ENCODE data around the gene SOAT1.
"Not testable (repeated sequence)": the region's sequence is repeated elsewhere in the genome, so short reads cannot be mapped to it uniquely, and the experiment has no call there.

The SOAT1 gene

GRCh38 chr1:179293340-179294327 is at the start of gene SOAT1:
SOAT1 (plus strand) TSS chr1:179293797; CDS start chr1:179302685, 8,888 bp downstream.
- peak; percentile 97 for DNase-seq

- DNase-seq = not testable (repeated sequence)
These were observed 48.2 kb upstream of the SOAT1 start for GRCh38 chr1:179245426-179245825.

GRCh38 chr1:179247923-179248322 is 45.7 kb upstream of the SOAT1 start:
- DNase-seq = no peak

GRCh38 chr1:179251675-179252074 is 41.9 kb upstream of the SOAT1 start:
- no peak for DNase-seq

GRCh38 chr1:179252606-179253005 is 41.0 kb upstream of the SOAT1 start:
- no peak for DNase-seq

GRCh38 chr1:179253286-179253972 is 40.2 kb upstream of the SOAT1 start:
- no peak for DNase-seq

GRCh38 chr1:179262183-179262582 is 31.4 kb upstream of the SOAT1 start:
- DNase-seq = no peak

GRCh38 chr1:179263121-179263520 is 30.5 kb upstream of the SOAT1 start:
- DNase-seq = no peak

- DNase-seq = no peak
These were observed 29.1 kb upstream of the SOAT1 start for GRCh38 chr1:179264507-179264906.

GRCh38 chr1:179269071-179269470 is 24.5 kb upstream of the SOAT1 start:
- no peak for DNase-seq

- DNase-seq = not testable (repeated sequence)
These were observed 19.2 kb upstream of the SOAT1 start for GRCh38 chr1:179274424-179274823.

GRCh38 chr1:179278920-179279319 is 14.7 kb upstream of the SOAT1 start:
- DNase-seq = no peak

GRCh38 chr1:179283992-179284391 is 9.6 kb upstream of the SOAT1 start:
- no peak for DNase-seq

GRCh38 chr1:179287946-179288345 is 5.7 kb upstream of the SOAT1 start:
- DNase-seq = no peak

- no peak for DNase-seq
These were observed 4.6 kb upstream of the SOAT1 start for GRCh38 chr1:179288977-179289376.

- DNase-seq = no peak
These were observed 1.7 kb downstream of the SOAT1 start for GRCh38 chr1:179295164-179295755.

- DNase-seq = no peak
These were observed 2.9 kb downstream of the SOAT1 start for GRCh38 chr1:179296356-179297104.

- DNase-seq = no peak
These were observed 3.4 kb downstream of the SOAT1 start for GRCh38 chr1:179297105-179297378.

GRCh38 chr1:179298952-179299351 is 5.4 kb downstream of the SOAT1 start:
- DNase-seq = peak; percentile 79

GRCh38 chr1:179300112-179300511 is 6.5 kb downstream of the SOAT1 start:
- peak; percentile 27 for DNase-seq

GRCh38 chr1:179302070-179302469 is 8.5 kb downstream of the SOAT1 start:
- no peak for DNase-seq

- DNase-seq = no peak
These were observed 9.7 kb downstream of the SOAT1 start for GRCh38 chr1:179303200-179303785.

- no peak for DNase-seq
These were observed 11.9 kb downstream of the SOAT1 start for GRCh38 chr1:179305450-179305849.
